Upper lobe of left lung (tissue), 4 donors: ENCODE results near the gene TIMMDC1.
A peak's percentile ranks its signal among the peaks of the same experiment; 100 is the strongest.

ENCODE experiments used
- EP300 ChIP-seq, 4 donors: sonication (generic); formaldehyde crosslinking; IDR thresholded peaks; one replicate each; pipeline ENCODE4 v1.5.1; 2017; ENCODE audit warnings: antibody characterized with exemption in 4 of 4, control low read depth in 2 of 4
- POLR2AphosphoS5 ChIP-seq, 2 donors: sonication (generic); formaldehyde crosslinking; IDR thresholded peaks; one replicate each; pipeline ENCODE4 v1.5.1; 2017; ENCODE audit warnings: antibody characterized with exemption in 2 of 2
- TF ChIP-seq, protein P1 (sequence below), 6 experiments: fragments of 450-650 bp in 4 of 6; fragments of 200-600 bp in 2 of 6; sonication (generic) in 2 of 6; IDR thresholded peaks; one replicate each; pipeline ENCODE4 v1.5.1; 2016 to 2019; ENCODE audit warnings: antibody characterized with exemption in 6 of 6

DNA sequence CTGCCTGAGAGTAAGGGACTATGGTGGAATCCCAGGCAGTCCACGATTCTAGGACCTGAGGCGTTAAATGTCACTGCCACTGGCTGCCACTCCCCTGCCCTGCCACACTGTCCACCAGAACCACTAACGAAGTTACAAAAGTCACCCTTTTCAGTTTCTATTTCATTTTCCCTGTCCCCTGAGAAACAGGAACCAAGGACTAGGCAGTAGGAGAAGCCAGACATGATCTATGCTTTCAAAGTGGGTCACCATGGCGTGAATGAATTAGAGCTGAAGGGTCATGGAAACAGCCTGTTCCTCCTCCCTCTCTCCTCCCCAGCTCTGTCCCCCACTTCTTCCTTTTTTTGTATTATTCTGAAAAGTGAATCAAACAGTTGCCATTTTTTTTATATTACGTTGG, 71.9 kb downstream of the TIMMDC1 start:
- TF ChIP-seq, protein P1, sequence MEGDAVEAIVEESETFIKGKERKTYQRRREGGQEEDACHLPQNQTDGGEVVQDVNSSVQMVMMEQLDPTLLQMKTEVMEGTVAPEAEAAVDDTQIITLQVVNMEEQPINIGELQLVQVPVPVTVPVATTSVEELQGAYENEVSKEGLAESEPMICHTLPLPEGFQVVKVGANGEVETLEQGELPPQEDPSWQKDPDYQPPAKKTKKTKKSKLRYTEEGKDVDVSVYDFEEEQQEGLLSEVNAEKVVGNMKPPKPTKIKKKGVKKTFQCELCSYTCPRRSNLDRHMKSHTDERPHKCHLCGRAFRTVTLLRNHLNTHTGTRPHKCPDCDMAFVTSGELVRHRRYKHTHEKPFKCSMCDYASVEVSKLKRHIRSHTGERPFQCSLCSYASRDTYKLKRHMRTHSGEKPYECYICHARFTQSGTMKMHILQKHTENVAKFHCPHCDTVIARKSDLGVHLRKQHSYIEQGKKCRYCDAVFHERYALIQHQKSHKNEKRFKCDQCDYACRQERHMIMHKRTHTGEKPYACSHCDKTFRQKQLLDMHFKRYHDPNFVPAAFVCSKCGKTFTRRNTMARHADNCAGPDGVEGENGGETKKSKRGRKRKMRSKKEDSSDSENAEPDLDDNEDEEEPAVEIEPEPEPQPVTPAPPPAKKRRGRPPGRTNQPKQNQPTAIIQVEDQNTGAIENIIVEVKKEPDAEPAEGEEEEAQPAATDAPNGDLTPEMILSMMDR (IDR thresholded peaks at IDR 0.05) = no peak
- TF ChIP-seq POLR2AphosphoS5 (IDR thresholded peaks at IDR 0.05) = no peak
- TF ChIP-seq EP300 (IDR thresholded peaks at IDR 0.05) = peak in 1 of 4 donors; percentile 6
